Measurements from ENCODE around the gene MAVS. TPM values are rescaled to one million over a fixed set of nuclear protein-coding genes. Genes with fewer than 3 reads are reported as not detected.

The MAVS gene
- total and polyA plus RNA-seq, 7 donors: 14.0 to 61.3 (median 49.7) TPM

- intact Hi-C loops (cut with DNase I): no loop called here
- Histone ChIP-seq H3K4me3 (no peak overlapping the region), H3K9me3 (no peaks in the 10 kb centered on the region), H3K27me3 (ENCODE audit: insufficient read depth in 3 of 3, low read length in 2 of 3) (no peaks in the 10 kb centered on the region), H3K27ac (peak overlapping the region; percentile 42), H3K4me1 (peaks cover 13% of the 10 kb centered on the region), H3K36me3 (ENCODE audit: insufficient read depth in 1 of 2, low read depth in 1 of 2) (peaks cover 4 to 17% of the 10 kb centered on the region in 2 donors)
- ATAC-seq (peak; percentile 42 to 55 (median 47)), DNase-seq (peak; percentile 71 to 80)
- whole genome bisulfite sequencing, 3 donors: 71 to 80% (median 76%) methylated on average over 8 of the region's 8 CpGs
- TF ChIP-seq, protein P1, sequence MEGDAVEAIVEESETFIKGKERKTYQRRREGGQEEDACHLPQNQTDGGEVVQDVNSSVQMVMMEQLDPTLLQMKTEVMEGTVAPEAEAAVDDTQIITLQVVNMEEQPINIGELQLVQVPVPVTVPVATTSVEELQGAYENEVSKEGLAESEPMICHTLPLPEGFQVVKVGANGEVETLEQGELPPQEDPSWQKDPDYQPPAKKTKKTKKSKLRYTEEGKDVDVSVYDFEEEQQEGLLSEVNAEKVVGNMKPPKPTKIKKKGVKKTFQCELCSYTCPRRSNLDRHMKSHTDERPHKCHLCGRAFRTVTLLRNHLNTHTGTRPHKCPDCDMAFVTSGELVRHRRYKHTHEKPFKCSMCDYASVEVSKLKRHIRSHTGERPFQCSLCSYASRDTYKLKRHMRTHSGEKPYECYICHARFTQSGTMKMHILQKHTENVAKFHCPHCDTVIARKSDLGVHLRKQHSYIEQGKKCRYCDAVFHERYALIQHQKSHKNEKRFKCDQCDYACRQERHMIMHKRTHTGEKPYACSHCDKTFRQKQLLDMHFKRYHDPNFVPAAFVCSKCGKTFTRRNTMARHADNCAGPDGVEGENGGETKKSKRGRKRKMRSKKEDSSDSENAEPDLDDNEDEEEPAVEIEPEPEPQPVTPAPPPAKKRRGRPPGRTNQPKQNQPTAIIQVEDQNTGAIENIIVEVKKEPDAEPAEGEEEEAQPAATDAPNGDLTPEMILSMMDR (IDR thresholded peaks at IDR 0.05): peak; percentile 54
Observed at GRCh38 chr20:3818155-3819151, 28.2 kb upstream of the MAVS start.

- peak overlapping the region; percentile 96 for H3K27ac ChIP-seq
- WGBS, 3 donors: 52 to 58% (median 52%) methylated on average over 19 to 20 of the region's 20 CpGs
- no peaks in the 10 kb centered on the region for H3K9me3 ChIP-seq
- peak overlapping the region; percentile 83 for H3K4me3 ChIP-seq
- intact Hi-C loops (cut with DNase I): loop anchor here (1.0 to 5.0 kb wide), 3 partner anchors 27 to 32 kb away; partner anchors contain the start of genes CENPB (in 1 of the 2) and MAVS (in 1 of the 2)
- no peaks in the 10 kb centered on the region for H3K27me3 ChIP-seq (ENCODE audit: insufficient read depth in 3 of 3, low read length in 2 of 3)
- DNase-seq (no peak), ATAC-seq (no peak)
- H3K36me3 ChIP-seq (ENCODE audit: insufficient read depth in 1 of 2, low read depth in 1 of 2): peaks cover 7 to 27% of the 10 kb centered on the region in 2 donors
- peaks cover 13% of the 10 kb centered on the region for H3K4me1 ChIP-seq
- TF ChIP-seq, protein P1 (IDR thresholded peaks at IDR 0.05): no peak
Observed at GRCh38 chr20:3819411-3820047, 27.1 kb upstream of the MAVS start.

- 0 to 1% (median 1%) methylated on average over 88 to 96 of the region's 96 CpGs for WGBS, 3 donors
- no peaks in the 10 kb centered on the region for H3K27me3 ChIP-seq (ENCODE audit: insufficient read depth in 3 of 3, low read length in 2 of 3)
- intact Hi-C loops (cut with DNase I): loop anchor here (1.0 to 5.0 kb wide), 3 partner anchors 27 to 33 kb away; partner anchors contain the start of genes CENPB (in 1 of the 2) and MAVS (in 1 of the 2)
Observed at GRCh38 chr20:3820048-3820900, 26.4 kb upstream of the MAVS start, which contains the start of gene AP5S1. Gene AP5S1, plus strand, starts transcription at chr20:3820547. Its CDS starts 1,571 bp downstream, at chr20:3822118.

More at GRCh38 chr20:3820048-3820900, 26.4 kb upstream of the MAVS start, which contains the start of gene AP5S1:
- H3K27ac ChIP-seq: peak within 1 kb of the TSS; percentile 96
- peak; percentile 89 to 92 (median 90) for ATAC-seq
- peak within 1 kb of the TSS; percentile 83 for H3K4me3 ChIP-seq
- peak; percentile 97 to 98 for DNase-seq
- no peaks in the 10 kb centered on the region for H3K9me3 ChIP-seq
- H3K4me1 ChIP-seq: peaks cover 13% of the 10 kb centered on the region
- H3K36me3 ChIP-seq (ENCODE audit: insufficient read depth in 1 of 2, low read depth in 1 of 2): peaks cover 7 to 35% of the 10 kb centered on the region in 2 donors
- TF ChIP-seq, protein P1 (IDR thresholded peaks at IDR 0.05): peak; percentile 99
